Endothelial cell of hepatic sinusoid (primary cell): ENCODE data around the gene PLEKHN1.
"Not testable (repeated sequence)": the region's sequence is repeated elsewhere in the genome, so short reads cannot be mapped to it uniquely, and the experiment has no call there.

ENCODE experiments used
- in situ Hi-C: cut with HindIII; loops from 2 replicates; pipeline ENCODE4 v1.10.0; 2017; ENCODE audit warnings: low sequenced_read_pairs

Gene PLEKHN1

DNA sequence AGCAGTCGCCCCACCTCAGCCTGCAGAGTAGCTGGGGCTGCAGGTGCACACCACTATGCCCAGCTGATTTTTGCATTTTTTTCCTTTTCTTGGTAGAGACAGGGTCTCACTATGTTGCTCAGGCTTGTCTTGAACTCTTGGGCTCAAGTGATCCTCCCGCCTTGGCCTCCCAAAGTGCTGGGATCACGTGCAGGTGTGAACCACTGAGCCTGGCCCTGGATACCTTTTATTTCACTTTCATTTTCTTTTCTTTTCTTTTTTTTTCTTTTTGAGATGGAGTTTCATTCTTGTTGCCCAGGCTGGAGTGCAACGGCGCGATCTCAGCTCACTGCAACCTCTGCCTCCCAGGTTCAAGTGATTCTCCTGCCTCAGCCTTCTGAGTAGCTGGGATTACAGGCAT lies 25.0 kb downstream of the PLEKHN1 start:
- in situ Hi-C loops, result not testable (repeated sequence)

DNA sequence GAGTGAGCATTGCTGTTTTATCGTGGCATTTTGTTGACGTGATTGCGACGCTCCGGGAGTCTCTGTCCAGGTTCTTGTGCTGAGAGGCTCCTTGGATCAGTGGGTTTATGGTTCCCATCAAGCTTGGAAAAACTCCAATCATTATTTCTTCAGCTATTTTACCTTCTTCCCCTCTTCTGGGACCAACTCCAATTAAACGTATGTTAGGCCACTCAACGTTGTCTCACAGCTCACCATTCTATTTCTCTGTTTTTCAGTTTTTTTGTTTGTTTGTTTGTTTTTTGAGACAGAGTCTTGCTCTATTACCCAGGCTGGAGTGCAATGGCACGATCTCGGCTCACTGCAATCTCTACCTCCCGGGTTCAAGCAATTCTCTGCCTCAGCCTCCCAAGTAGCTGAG lies 25.6 kb downstream of the PLEKHN1 start:
- in situ Hi-C loops, result no loop called here

DNA sequence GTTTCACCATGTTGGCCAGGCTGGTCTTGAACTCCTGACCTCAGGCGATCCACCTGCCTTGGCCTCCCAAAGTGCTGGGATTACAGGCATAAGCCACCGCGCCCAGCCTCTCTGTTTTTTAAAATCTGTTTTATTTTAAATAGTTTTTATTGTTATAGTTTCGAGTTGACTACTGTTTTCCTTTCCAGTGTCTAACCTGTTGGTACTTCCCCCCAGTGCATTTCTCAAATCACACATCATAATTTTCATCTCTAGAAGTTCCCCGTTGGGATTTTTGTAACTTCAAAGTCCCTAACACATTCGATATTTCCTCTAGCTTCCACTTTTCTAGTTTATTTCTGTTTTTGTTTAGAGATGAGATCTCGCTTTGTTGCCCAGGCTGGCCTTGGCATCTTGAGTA lies 26.1 kb downstream of the PLEKHN1 start:
- in situ Hi-C loops, result no loop called here

- in situ Hi-C loops, result no loop called here
These were observed 27.2 kb downstream of the PLEKHN1 start for GRCh38 chr1:993379-993995.

- in situ Hi-C loops, result not testable (repeated sequence)
These were observed 28.3 kb downstream of the PLEKHN1 start for GRCh38 chr1:994546-994945.

- in situ Hi-C loops, result no loop called here
These were observed 29.7 kb downstream of the PLEKHN1 start for GRCh38 chr1:995665-996633.

- in situ Hi-C loops, result no loop called here
These were observed 30.8 kb downstream of the PLEKHN1 start for GRCh38 chr1:996851-997712.

- in situ Hi-C loops, result no loop called here
These were observed 31.4 kb downstream of the PLEKHN1 start for GRCh38 chr1:997713-997992.

- in situ Hi-C loops, result no loop called here
These were observed 31.9 kb downstream of the PLEKHN1 start for GRCh38 chr1:997993-998744.

- in situ Hi-C loops, result no loop called here
These were observed 32.4 kb downstream of the PLEKHN1 start for GRCh38 chr1:998745-998994.

- in situ Hi-C loops, result no loop called here
These were observed 32.9 kb downstream of the PLEKHN1 start for GRCh38 chr1:998995-999724.

- in situ Hi-C loops, result loop anchor here (5.0 kb wide), 1 partner anchor 67 kb away; no protein-coding TSS in a partner anchor
These were observed 33.6 kb downstream of the PLEKHN1 start, which contains the start of gene HES4 for GRCh38 chr1:999725-1000356. Gene HES4, minus strand, starts transcription at chr1:1000097. Its CDS starts 124 bp downstream, at chr1:999973.

GRCh38 chr1:1000357-1001056 lies 34.2 kb downstream of the PLEKHN1 start:
- in situ Hi-C loops, result loop anchor here (5.0 kb wide), 1 partner anchor 67 kb away; no protein-coding TSS in a partner anchor

DNA sequence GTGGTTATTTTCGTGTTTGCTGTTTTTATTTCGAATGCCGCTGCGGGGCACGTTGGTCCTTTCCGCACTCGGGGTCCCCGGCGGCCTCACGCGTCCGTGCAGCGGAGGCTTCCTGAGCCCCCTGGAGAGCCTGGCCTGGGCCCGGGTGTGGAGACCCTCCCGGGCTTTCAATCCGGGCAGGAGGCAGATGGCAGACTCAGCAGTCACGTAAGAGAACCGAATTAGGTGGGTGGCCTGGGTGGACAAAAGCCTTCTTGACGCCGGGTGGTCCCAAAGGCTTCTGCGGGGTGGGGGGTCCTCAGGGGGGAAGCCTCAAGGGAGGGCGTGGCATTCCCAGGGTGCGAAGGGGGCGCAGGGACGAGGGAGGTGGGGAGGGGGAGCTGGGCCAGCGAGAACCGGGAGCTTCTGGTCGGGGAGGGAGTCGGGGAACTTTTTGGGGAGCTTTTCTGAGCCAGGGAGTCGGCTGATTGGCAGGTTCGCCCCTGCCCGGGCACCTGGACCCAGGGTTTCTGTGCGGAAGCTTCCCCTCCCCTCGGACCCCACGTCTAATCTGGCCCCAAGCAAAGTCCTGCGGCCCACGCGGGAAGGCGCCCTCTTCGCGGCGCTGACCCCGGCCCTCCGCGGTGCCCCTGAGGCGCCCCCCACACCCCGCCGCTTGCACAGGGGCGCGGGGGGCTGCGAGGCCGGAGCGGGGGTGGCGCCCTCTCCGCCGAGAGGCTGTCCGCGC lies 34.9 kb downstream of the PLEKHN1 start:
- in situ Hi-C loops, result loop anchor here (5.0 kb wide), 1 partner anchor 66 kb away; no protein-coding TSS in a partner anchor

GRCh38 chr1:1003618-1004419 lies 37.5 kb downstream of the PLEKHN1 start:
- in situ Hi-C loops, result loop anchor here (5.0 kb wide), 1 partner anchor 63 kb away; no protein-coding TSS in a partner anchor

DNA sequence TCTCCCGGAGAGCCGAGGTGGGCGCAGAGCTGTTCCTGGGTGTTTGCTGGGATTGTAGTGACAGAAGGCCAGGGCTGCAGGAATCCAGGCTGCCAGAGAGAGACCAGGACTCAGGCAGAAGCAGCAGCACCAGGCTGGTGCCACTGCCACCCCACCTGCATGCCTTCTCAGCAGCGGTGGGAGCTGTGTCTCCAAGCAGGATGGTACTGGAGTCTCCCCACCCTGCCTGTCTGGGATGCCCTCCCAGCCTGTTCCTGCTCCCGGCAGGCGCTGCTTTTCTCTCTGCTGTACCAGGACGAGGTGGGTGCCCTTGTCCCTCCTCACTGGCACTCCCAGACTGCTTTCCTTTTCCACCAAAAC lies 38.1 kb downstream of the PLEKHN1 start:
- in situ Hi-C loops, result loop anchor here (5.0 kb wide), 1 partner anchor 63 kb away; no protein-coding TSS in a partner anchor
